Measurements from ENCODE around the gene ZNF618.

ZNF618 gene

DNA sequence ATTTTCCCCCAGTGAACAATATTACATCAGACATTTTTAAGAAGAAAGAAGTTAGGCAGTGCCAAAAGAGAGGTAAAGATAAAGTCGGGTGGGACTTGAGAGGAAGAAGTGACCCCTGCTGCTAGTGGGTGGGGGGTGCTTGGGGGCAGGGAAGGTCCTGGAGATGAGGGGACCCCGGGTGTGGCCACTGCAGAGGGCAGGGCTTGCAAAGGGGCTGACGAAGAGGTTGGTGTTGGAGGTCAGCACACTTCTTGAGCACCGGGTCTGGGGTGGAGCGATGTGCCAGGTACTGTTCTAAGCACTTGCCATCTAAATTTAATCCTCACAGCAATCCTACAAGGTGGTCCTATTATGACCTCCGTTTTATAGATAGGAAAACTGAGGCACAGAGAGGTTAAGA, 140.0 kb downstream of the ZNF618 start:
- TF ChIP-seq, protein P1, sequence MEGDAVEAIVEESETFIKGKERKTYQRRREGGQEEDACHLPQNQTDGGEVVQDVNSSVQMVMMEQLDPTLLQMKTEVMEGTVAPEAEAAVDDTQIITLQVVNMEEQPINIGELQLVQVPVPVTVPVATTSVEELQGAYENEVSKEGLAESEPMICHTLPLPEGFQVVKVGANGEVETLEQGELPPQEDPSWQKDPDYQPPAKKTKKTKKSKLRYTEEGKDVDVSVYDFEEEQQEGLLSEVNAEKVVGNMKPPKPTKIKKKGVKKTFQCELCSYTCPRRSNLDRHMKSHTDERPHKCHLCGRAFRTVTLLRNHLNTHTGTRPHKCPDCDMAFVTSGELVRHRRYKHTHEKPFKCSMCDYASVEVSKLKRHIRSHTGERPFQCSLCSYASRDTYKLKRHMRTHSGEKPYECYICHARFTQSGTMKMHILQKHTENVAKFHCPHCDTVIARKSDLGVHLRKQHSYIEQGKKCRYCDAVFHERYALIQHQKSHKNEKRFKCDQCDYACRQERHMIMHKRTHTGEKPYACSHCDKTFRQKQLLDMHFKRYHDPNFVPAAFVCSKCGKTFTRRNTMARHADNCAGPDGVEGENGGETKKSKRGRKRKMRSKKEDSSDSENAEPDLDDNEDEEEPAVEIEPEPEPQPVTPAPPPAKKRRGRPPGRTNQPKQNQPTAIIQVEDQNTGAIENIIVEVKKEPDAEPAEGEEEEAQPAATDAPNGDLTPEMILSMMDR (IDR thresholded peaks at IDR 0.05), result no peak

DNA sequence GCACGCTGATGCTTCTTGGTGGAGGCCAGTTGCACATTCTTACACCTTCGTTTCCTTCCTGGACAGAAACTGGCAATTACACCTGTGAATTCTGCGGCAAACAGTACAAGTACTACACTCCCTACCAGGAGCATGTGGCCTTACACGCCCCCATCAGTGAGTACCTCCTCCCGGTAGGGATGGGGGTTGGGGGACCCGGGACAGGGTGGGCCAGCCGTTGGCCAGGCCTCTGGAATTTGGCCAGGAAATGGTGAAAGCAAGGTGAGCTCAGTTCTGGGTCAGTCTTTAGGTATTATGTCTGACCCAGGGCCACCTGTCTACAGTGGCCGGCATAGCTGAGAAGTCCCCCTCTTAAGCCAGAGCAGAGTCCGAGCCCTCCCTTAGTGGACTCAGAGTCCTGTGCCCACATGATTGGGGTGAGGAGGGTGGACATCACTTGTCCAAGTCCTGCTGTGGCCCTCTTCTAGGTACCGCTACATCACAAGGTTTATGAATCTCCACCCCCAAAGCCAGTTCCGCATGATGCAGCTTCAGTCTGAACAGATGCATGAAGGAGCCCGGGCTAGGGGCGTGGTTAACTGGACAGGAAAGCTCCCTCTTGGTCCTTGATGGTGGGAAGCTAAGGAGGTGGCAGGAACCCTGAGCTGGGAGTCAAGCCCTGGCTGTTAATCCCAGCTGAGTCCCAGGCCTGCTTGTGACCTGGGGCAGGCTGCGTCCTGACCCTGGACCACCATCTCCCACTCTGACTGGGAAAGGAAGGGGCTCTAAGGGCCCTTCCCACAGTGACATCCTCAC, 140.7 kb downstream of the ZNF618 start:
- TF ChIP-seq, protein P1 (IDR thresholded peaks at IDR 0.05), result no peak

DNA sequence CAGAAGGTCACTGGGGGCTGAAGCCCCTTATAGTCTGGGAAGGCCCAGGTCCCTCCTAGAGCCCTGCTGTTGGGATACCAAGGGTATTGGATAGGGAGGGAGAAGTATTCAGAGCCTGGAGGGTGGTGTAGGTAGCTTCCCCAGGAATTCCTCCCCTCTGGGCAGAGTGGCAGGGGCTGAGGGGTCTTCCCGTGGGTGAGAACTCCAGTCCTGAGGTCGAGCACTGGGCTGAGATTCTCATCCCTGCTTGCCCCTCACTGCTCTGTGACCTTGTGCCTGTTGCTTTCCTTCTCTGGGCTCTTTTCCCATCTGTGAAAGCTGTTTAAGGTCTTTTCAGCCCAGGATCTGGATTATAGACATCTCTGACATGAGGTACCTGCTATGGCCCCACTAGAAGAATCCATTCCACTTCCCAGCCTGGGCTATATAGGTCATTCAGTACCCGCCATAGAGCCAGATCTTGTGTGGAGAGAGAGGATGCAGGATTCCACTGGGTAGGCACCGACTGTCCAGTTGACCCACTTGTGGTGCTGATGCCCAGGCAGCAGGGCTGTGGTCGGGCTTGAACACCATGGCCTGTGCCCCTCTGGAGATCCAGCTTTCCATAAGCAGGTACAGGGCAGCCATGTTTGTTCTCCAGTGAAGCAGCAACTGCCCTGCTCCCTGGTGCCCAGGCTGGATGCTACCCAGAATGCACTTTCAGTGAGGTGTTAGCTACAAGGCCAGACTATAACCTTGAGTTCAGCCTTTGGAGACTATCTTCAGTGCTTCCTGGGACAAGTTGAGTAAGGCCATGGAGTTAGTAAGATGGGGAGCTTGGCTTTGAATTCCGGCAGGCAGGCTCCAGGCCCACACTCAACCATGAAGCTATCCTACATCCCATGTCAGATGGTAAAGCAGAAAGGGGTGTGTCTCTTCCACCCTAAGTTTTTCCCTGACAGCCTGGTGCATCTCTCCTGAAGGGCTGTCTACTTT, 141.9 kb downstream of the ZNF618 start:
- TF ChIP-seq, protein P1 (IDR thresholded peaks at IDR 0.05), result no peak

DNA sequence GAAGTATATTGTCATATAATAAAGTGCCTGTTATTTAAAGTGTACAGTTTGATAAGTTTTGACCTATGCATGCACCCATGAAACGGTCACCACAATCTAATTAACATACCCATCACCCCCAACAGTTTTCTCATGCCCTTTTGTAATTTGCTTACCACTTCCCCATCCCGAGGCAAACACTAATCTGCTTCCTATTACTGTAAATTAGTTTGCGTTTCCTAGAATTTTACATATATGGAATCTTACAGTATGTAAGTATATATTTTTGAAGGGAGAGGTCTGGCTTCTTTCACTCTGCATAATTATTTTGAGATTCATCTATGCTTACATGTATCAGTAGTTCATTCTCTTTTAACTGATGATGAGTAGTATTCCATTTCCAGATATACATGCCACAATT, 145.5 kb downstream of the ZNF618 start:
- TF ChIP-seq, protein P1 (IDR thresholded peaks at IDR 0.05), result no peak

DNA sequence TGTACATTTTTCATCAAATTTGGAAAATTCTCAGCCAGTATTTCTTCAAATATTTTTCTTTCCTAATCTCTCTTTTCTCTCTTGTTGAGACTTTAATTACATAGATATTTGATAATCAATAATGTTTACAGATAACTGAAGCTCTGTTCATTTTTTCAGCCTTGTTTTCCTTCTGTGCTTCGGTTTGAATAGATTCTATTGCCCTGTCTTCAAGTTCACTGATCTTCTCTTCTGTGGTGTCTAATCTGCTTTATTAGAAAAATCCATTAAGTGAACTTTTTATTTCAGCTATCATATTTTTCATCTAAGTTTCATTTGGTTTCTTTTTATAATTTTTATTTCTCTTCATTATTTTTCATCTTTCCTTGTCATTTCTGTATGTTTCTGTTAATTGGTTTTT, 147.9 kb downstream of the ZNF618 start:
- TF ChIP-seq, protein P1 (IDR thresholded peaks at IDR 0.05), result no peak

DNA sequence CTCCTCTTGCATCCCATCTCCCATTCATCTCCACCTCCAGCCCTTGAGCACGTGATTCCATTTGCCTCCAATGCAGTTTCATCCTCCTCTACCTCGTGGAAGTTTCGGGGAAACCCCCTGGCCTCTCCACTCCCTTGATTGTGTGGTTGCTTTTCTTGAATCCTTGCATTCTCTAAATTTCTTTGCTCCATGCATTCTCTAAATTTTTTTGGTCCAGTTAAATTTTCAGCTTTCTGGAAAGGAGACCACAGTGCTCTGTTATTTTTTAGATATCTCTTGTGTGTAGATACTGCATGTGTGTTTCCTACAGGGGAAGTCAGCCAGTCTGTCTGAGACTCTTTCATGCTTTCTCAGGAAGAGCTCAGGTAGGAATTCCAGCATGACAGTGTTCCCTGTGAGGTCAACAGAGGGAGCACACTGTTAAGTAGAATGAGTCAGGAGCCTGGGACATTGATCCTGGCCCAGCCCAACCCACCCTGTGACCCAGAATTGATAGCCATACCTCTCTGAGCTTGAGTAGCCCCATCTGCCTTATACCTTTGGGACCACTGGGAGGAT, 149.2 kb downstream of the ZNF618 start:
- TF ChIP-seq, protein P1 (IDR thresholded peaks at IDR 0.05), result no peak

DNA sequence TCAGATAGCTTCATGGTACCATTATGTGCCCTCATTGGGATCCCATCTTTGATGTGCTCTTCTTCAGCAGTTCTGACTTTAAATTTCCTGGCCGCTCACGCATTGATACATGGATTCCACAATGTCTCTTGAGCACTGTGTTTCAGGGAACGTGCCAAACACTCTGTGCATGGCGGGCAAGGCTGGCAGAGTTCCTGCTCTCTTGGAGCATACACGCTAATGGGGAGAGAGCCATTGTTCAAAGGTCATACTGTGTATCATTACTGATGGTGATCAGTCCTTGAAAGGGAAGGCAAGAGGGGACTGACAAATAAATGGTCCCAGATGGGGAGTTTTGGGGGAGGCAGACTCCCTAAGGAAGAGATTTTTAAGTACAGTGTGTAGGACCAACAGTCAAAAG, 149.7 kb downstream of the ZNF618 start:
- TF ChIP-seq, protein P1 (IDR thresholded peaks at IDR 0.05), result no peak

All from LNCAP (cell line).